HepG2 (cell line): ENCODE measurements around the gene ZC3H12A. TPM values are rescaled to one million over a fixed set of nuclear protein-coding genes. Genes with fewer than 3 reads are reported as not detected.

Experiments
- ATF3 ChIP-seq: sonication (generic); formaldehyde crosslinking; IDR thresholded peaks from 2 replicates; pipeline ENCODE4 v1.4.0; 2020; ENCODE audit warnings: missing genetic modification reagents
- HNRNPL ChIP-seq: fragments of 200-400 bp; formaldehyde crosslinking; IDR thresholded peaks from 2 replicates; pipeline ENCODE4 v1.6.1; 2017; ENCODE audit warnings: mild to moderate bottlenecking, low read depth, low read length
- MLXIP ChIP-seq: sonication (generic); formaldehyde crosslinking; IDR thresholded peaks from 2 replicates; pipeline ENCODE4 v1.9.0; 2021; ENCODE audit warnings: missing genetic modification reagents, borderline replicate concordance
- SNAPC4 ChIP-seq: sonication (generic); formaldehyde crosslinking; IDR thresholded peaks from 2 replicates; pipeline ENCODE4 v1.4.0; 2020; ENCODE audit warnings: mild to moderate bottlenecking, missing genetic modification reagents
- ZNF260 ChIP-seq: sonication (generic); formaldehyde crosslinking; IDR thresholded peaks from 2 replicates; pipeline ENCODE4 v1.4.0; 2020; ENCODE audit warnings: missing genetic modification reagents, low read depth, mild to moderate bottlenecking, borderline replicate concordance
- ZNF609 ChIP-seq: sonication (generic); formaldehyde crosslinking; IDR thresholded peaks from 2 replicates; pipeline ENCODE4 v1.4.0; 2020; ENCODE audit warnings: mild to moderate bottlenecking, missing genetic modification reagents, borderline replicate concordance
- ZNF687 ChIP-seq: sonication (generic); formaldehyde crosslinking; IDR thresholded peaks from 2 replicates; pipeline ENCODE4 v1.5.1; 2020; ENCODE audit warnings: mild to moderate bottlenecking, missing genetic modification reagents, moderate library complexity
- polyA plus RNA-seq, 8 experiments: library from polyadenylated mRNA; depleted of rRNA in 3 of 8; stranded (reverse) in 7 of 8; unstranded in 1 of 8; fragments of >200 nt; fragmentation: Illumina TruSeq in 4 of 8; extraction: Trizol in 4 of 8; gene quantifications; 2 replicates each; pipeline versions ENCODE4 v1.2.1 to v1.2.3, GENCODE V29; 2011 to 2016; ENCODE audit warnings: low read depth in 4 of 8, missing spikeins in 1 of 8, mixed read lengths in 1 of 8; ENCODE audit not compliant: insufficient read depth in 1 of 8
- total RNA-seq, 5 experiments: library from RNA; depleted of rRNA; stranded (reverse); fragments of >200 nt; fragmentation: Illumina TruSeq; extraction: Trizol; gene quantifications; 2 replicates each; pipeline ENCODE4 v1.2.3, GENCODE V29; 2016; ENCODE audit warnings: low read depth in 1 of 5

The ZC3H12A gene
- total and polyA plus RNA-seq, 2 of the 13 experiments (the other 11 are each of a cell fraction or from before 2014, with no cell fraction given), result 6.8 to 13.3 TPM

- 0 out of 2 replicates have a peak, but pooled peaks have one; percentile 20 for TF ChIP-seq ZNF609 (CRISPR knock-in tag)
- TF ChIP-seq SNAPC4, result no peak
- no peak for TF ChIP-seq MLXIP (CRISPR knock-in tag)
- TF ChIP-seq ZNF687 (CRISPR knock-in tag), result peak; percentile 72
- TF ChIP-seq ATF3, result peak; percentile 95
- no peak for TF ChIP-seq ZNF260 (CRISPR knock-in tag)
- peak; percentile 61; the same call in 1 of the 2 replicates for TF ChIP-seq HNRNPL
Observed at GRCh38 chr1:37471345-37472231, 2.8 kb upstream of the ZC3H12A start (continued).
